SK-N-MC (cell line): ENCODE results near the gene DDX39B.

Experiments used
- EZH2 ChIP-seq: fragments of 200-600 bp; sonication (generic); IDR thresholded peaks from one replicate; pipeline ENCODE4 v1.6.1; 2017; ENCODE audit warnings: antibody characterized with exemption
- FOXP2 ChIP-seq: optimal IDR thresholded peaks from 2 replicates; pipeline ENCODE3; 2011; ENCODE audit warnings: mild to moderate bottlenecking, moderate library complexity; ENCODE audit not compliant: insufficient read depth; ENCODE audit errors: extremely low read length, control extremely low read depth
- POLR2AphosphoS5 ChIP-seq: IDR thresholded peaks from 2 replicates; pipeline ENCODE4 v1.6.1; 2012; ENCODE audit warnings: mild to moderate bottlenecking, low read depth, low read length, borderline replicate concordance

DNA sequence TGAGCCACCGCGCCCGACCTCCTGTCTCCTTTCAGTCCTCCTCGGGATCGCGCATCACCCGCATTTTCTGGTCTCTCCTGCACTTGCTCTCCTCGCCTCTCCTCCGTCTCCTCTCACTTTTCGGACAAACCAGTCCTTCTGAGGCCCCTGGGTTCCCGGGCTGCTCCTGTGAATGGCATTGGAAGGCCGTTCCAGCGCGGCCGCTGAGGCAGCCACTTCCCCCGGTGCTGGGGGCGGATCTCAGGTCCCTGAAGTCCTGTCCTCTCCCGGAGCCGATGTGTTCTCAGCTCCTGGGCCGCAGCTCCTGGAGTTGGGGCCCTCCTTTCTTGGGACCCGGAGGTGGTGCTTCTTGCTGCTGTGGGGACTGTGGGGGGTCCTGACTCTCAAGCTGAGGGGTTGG is 43.1 kb downstream of the DDX39B start:
- TF ChIP-seq FOXP2 (no peak), EZH2 (no peak), POLR2AphosphoS5 (no peak)
